Cardiac fibroblast (primary cell): Measurements from ENCODE around the gene GDF2.

Experiments
- DNase-seq, 2 donors: peaks; one replicate each; pipeline versions ENCODE4 v3.0.0 to v3.0.0-alpha.2; 2010; ENCODE audit warnings: low read depth in 2 of 2
- H3K4me3 ChIP-seq, 2 donors: replicated peaks in 1 of 2; 1 replicate in 1 of 2; 2 replicates in 1 of 2; pipeline ENCODE4 v1.5.1; 2011; ENCODE audit warnings: low read depth in 2 of 2, low read length in 2 of 2, mild to moderate bottlenecking in 2 of 2, moderate library complexity in 1 of 2
- TF ChIP-seq, protein P1 (sequence below): IDR thresholded peaks from one replicate; pipeline ENCODE4 v1.5.1; 2011; ENCODE audit warnings: low read depth, mild to moderate bottlenecking, low read length, inconsistent platforms

The GDF2 gene

GRCh38 chr10:47279276-47279675 lies 43.0 kb upstream of the GDF2 start:
- TF ChIP-seq, protein P1, sequence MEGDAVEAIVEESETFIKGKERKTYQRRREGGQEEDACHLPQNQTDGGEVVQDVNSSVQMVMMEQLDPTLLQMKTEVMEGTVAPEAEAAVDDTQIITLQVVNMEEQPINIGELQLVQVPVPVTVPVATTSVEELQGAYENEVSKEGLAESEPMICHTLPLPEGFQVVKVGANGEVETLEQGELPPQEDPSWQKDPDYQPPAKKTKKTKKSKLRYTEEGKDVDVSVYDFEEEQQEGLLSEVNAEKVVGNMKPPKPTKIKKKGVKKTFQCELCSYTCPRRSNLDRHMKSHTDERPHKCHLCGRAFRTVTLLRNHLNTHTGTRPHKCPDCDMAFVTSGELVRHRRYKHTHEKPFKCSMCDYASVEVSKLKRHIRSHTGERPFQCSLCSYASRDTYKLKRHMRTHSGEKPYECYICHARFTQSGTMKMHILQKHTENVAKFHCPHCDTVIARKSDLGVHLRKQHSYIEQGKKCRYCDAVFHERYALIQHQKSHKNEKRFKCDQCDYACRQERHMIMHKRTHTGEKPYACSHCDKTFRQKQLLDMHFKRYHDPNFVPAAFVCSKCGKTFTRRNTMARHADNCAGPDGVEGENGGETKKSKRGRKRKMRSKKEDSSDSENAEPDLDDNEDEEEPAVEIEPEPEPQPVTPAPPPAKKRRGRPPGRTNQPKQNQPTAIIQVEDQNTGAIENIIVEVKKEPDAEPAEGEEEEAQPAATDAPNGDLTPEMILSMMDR: no peak
- no peak for DNase-seq
- no peak overlapping the region for H3K4me3 ChIP-seq

DNA sequence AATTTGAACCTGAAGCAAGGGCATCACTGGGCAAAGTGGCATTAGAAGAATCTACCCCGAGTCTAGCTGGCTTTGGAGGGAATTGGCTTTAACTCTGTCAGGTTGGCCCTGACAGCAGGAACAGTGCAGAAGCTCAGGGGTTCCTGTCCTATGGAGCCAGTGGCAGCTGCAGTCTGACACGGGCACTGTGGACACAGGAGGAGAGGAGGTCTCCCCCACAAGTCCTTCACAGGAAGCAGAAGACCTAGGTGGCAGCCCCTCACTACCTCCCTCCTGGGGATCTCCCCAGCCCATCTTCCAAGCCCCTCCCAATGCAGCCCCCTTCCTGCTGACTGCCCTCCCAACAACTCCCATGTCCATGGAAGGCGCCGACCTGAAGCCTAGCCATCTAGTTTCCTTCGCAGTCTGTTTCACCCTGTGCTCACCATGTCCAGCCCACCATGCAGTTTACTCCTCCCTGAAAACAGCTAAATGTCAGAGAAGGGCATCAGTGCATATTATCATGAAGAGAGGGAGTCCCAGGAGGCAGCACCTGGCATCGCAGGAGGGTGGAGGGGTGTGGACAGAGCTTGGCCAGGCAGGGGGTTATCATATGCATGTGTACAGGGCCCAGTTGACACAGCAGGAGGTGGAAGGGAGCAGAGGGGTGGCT lies 40.1 kb upstream of the GDF2 start:
- no peak overlapping the region for H3K4me3 ChIP-seq
- TF ChIP-seq, protein P1: no peak

GRCh38 chr10:47282657-47283018 lies 39.6 kb upstream of the GDF2 start:
- no peak overlapping the region for H3K4me3 ChIP-seq

More for the DNA sequence above, 40.1 kb upstream of the GDF2 start:
- no peak for DNase-seq

GRCh38 chr10:47283101-47283630 lies 39.1 kb upstream of the GDF2 start:
- no peak for DNase-seq
- TF ChIP-seq, protein P1: no peak
- H3K4me3 ChIP-seq: no peak overlapping the region

More at GRCh38 chr10:47282657-47283018, 39.6 kb upstream of the GDF2 start:
- TF ChIP-seq, protein P1: no peak
- no peak for DNase-seq

DNA sequence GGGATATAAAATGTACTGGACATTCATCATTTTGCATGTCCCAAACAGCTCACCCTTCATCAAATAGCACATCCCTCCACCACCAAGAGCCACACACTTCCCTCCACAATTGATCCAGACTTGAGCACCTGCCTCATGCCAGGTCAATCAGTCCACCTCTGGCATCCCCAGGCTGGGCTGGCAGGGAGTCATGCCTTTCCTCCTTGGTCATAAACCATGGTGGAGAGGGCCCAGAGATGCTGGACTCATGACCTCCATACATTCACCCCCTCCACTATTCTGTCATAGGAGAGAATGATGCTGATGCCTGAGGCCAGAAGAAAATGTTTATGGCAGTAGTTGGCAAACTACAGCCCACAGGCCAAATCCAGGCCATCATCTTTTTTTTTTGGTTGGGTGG lies 38.4 kb upstream of the GDF2 start:
- DNase-seq: no peak
- H3K4me3 ChIP-seq: no peak overlapping the region
- TF ChIP-seq, protein P1: no peak

DNA sequence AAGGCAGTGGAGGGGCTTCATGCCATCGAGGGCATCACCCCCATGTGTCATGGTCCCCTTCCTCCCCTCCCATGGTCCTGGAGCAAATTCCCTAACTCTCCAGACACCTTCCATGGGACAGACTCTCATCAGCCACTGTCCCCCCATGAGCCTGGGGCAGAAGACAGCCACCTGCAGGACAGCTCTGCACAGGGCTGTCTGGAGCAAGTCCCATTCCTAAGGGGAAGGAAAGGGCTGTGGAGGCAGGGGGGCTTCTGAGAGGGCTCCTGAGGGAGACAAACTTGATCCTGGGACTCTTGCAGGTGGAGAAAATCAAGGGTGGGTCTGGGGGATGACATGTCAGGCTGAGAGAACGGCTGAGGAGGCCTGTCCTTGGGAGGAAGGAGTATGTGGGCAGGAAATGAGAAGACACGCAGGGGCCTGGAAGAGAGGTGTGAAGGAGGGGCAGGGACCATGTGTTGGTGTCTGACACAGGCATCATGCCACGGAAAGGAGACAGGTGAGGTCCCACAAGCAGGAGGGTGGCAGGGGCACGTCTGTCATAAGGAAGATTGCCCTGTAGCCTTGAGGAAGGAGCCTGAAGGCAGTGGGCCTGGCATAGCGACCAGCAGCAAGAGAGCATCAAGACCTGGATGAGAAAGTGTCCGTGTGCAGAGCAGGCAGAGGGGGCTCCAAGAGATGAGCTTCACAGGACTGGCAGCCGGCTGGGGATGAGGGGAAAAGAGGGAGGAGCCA lies 36.7 kb upstream of the GDF2 start:
- no peak overlapping the region for H3K4me3 ChIP-seq
- TF ChIP-seq, protein P1: no peak
- DNase-seq: no peak
